HepG2 (cell line): ENCODE measurements around the gene TBX6. TPM values are rescaled to one million over a fixed set of nuclear protein-coding genes. Genes with fewer than 3 reads are reported as not detected.

Experiments
- E2F5 ChIP-seq: sonication (generic); formaldehyde crosslinking; conservative IDR thresholded peaks from 2 replicates; pipeline ENCODE4 v1.4.0; 2020; ENCODE audit warnings: missing genetic modification reagents
- FOSL2 ChIP-seq: sonication (generic); formaldehyde crosslinking; IDR thresholded peaks from 2 replicates; pipeline ENCODE4 v1.4.0; 2020; ENCODE audit warnings: missing genetic modification reagents
- FOXK2 ChIP-seq: fragments of 450-650 bp; IDR thresholded peaks from 2 replicates; pipeline ENCODE4 v1.6.1; 2016
- NCOA1 ChIP-seq: sonication (generic); formaldehyde crosslinking; IDR thresholded peaks from 2 replicates; pipeline ENCODE4 v1.9.0; 2021; ENCODE audit warnings: missing genetic modification reagents
- PHF21A ChIP-seq: sonication (generic); formaldehyde crosslinking; IDR thresholded peaks from 2 replicates; pipeline ENCODE4 v1.5.0; 2020; ENCODE audit warnings: mild to moderate bottlenecking, missing genetic modification reagents
- RFX1 ChIP-seq: fragments of 450-650 bp; IDR thresholded peaks from 2 replicates; pipeline ENCODE4 v1.6.1; 2017
- SIN3A ChIP-seq: IDR thresholded peaks from 2 replicates; pipeline ENCODE4 v1.6.1; 2011; ENCODE audit warnings: low read depth, mild to moderate bottlenecking, control low read depth, low read length, borderline replicate concordance
- TRIM24 ChIP-seq: sonication (generic); formaldehyde crosslinking; IDR thresholded peaks from 2 replicates; pipeline ENCODE4 v1.8.0; 2022; ENCODE audit warnings: mild to moderate bottlenecking, missing genetic modification reagents
- ZBTB40 ChIP-seq, 2 experiments: fragments of 450-650 bp in 1 of 2; sonication (generic) in 1 of 2; formaldehyde crosslinking in 1 of 2; IDR thresholded peaks; 2 replicates each; pipeline versions ENCODE4 v1.6.1 to v1.8.0; 2016 to 2022; ENCODE audit warnings: antibody characterized with exemption in 1 of 2, mild to moderate bottlenecking in 1 of 2, missing genetic modification reagents in 1 of 2
- ZNF224 ChIP-seq: sonication (generic); formaldehyde crosslinking; IDR thresholded peaks from 2 replicates; pipeline ENCODE4 v1.5.0; 2020; ENCODE audit warnings: mild to moderate bottlenecking, missing genetic modification reagents
- ZNF333 ChIP-seq: sonication (generic); formaldehyde crosslinking; IDR thresholded peaks from 2 replicates; pipeline ENCODE4 v1.4.0; 2020; ENCODE audit warnings: mild to moderate bottlenecking, missing genetic modification reagents, borderline replicate concordance
- ZNF484 ChIP-seq: sonication (generic); formaldehyde crosslinking; IDR thresholded peaks from 2 replicates; pipeline ENCODE4 v1.5.1; 2020; ENCODE audit warnings: mild to moderate bottlenecking, low read depth, missing genetic modification reagents, borderline replicate concordance
- ZNF609 ChIP-seq: sonication (generic); formaldehyde crosslinking; IDR thresholded peaks from 2 replicates; pipeline ENCODE4 v1.4.0; 2020; ENCODE audit warnings: mild to moderate bottlenecking, missing genetic modification reagents, borderline replicate concordance
- ZSCAN20 ChIP-seq: sonication (generic); formaldehyde crosslinking; IDR thresholded peaks from 2 replicates; pipeline ENCODE4 v1.4.0; 2020; ENCODE audit warnings: missing genetic modification reagents, mild to moderate bottlenecking, borderline replicate concordance
- polyA plus RNA-seq, 8 experiments: library from polyadenylated mRNA; depleted of rRNA in 3 of 8; stranded (reverse) in 7 of 8; unstranded in 1 of 8; fragments of >200 nt; fragmentation: Illumina TruSeq in 4 of 8; extraction: Trizol in 4 of 8; gene quantifications; 2 replicates each; pipeline versions ENCODE4 v1.2.1 to v1.2.3, GENCODE V29; 2011 to 2016; ENCODE audit warnings: low read depth in 4 of 8, missing spikeins in 1 of 8, mixed read lengths in 1 of 8; ENCODE audit not compliant: insufficient read depth in 1 of 8
- total RNA-seq, 5 experiments: library from RNA; depleted of rRNA; stranded (reverse); fragments of >200 nt; fragmentation: Illumina TruSeq; extraction: Trizol; gene quantifications; 2 replicates each; pipeline ENCODE4 v1.2.3, GENCODE V29; 2016; ENCODE audit warnings: low read depth in 1 of 5

The TBX6 gene
- total and polyA plus RNA-seq, 2 of the 13 experiments (the other 11 are each of a cell fraction or from before 2014, with no cell fraction given) = 0.24 to 0.42 TPM

GRCh38 chr16:30063893-30064728, 27.6 kb downstream of the TBX6 start (continued):
- TF ChIP-seq ZBTB40 (IDR thresholded peaks at IDR 0.05) = no peak
- TF ChIP-seq ZBTB40 (CRISPR knock-in tag; IDR thresholded peaks at IDR 0.05) = peak; percentile 44; the same call in 1 of the 2 replicates
- TF ChIP-seq FOSL2 (CRISPR knock-in tag) = no peak
- TF ChIP-seq ZNF224 (CRISPR knock-in tag) = 0 out of 2 replicates have a peak, but pooled peaks have one; percentile 3
- no peak for TF ChIP-seq FOXK2
- peak; percentile 76 for TF ChIP-seq SIN3A
- peak; percentile 59; the same call in 1 of the 2 replicates for TF ChIP-seq PHF21A (CRISPR knock-in tag)
- TF ChIP-seq ZNF484 = 0 out of 2 replicates have a peak, but pooled peaks have one; percentile 16
- no peak for TF ChIP-seq TRIM24
- peak; percentile 27; the same call in 1 of the 2 replicates for TF ChIP-seq ZNF609 (CRISPR knock-in tag)
- no peak for TF ChIP-seq E2F5 (CRISPR knock-in tag)
- TF ChIP-seq ZNF333 (CRISPR knock-in tag) = peak; percentile 72; the same call in 1 of the 2 replicates
- TF ChIP-seq RFX1 = no peak
- no peak for TF ChIP-seq NCOA1 (CRISPR knock-in tag)
- no peak for TF ChIP-seq ZSCAN20
